SHP77 treated with DMSO at 0.1 percent for 48 hours (cell line): ENCODE results near the gene PRXL2B.
"Not testable (repeated sequence)": the region's sequence is repeated elsewhere in the genome, so short reads cannot be mapped to it uniquely, and the experiment has no call there.

Source experiments
- DNase-seq: peaks from one replicate; lab custom pipeline; 2025; lab: John Stamatoyannopoulos, UW

Gene PRXL2B

GRCh38 chr1:2551544-2551943 is 35.0 kb upstream of the PRXL2B start:
- DNase-seq, result not testable (repeated sequence)

GRCh38 chr1:2552189-2552588 is 34.4 kb upstream of the PRXL2B start:
- DNase-seq, result no peak

- not testable (repeated sequence) for DNase-seq
Measured at GRCh38 chr1:2553076-2553475, 33.5 kb upstream of the PRXL2B start.

DNA sequence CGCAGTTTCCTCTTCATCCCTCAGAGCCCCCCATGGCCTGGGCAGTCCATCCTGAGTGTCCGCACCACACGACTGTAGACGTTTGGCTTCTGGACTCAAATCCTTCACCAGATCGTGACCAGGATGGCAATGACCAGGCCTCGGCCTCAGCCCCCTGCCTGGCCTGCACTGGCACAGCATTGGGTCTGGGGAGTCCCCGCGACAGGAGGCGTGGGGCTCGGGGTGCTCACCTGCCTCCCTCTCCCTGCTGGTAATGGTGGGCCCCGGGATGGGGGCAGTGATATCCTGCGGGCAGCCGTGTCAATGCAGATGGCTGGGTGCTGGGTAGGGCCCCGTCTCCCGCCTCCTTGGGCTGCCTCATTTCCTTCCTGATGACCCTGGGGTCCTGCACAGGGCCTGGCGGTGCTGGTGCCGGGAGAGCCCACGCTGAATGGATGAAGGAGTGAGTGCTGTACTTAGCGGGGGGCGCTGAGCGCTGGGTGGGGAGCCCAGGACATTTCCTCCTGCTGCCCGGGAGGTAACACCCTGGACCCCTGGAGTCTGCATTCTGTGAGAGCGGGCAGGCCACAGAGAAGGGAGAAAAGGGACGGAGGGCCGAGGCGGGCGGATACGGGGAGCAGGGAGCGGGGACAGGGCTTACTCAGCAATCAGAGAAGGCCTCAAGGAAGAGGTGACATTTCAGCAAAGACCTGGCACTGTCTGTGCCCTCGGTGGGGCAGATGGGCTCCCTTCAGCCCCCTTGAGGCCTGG is 32.5 kb upstream of the PRXL2B start:
- no peak for DNase-seq

DNA sequence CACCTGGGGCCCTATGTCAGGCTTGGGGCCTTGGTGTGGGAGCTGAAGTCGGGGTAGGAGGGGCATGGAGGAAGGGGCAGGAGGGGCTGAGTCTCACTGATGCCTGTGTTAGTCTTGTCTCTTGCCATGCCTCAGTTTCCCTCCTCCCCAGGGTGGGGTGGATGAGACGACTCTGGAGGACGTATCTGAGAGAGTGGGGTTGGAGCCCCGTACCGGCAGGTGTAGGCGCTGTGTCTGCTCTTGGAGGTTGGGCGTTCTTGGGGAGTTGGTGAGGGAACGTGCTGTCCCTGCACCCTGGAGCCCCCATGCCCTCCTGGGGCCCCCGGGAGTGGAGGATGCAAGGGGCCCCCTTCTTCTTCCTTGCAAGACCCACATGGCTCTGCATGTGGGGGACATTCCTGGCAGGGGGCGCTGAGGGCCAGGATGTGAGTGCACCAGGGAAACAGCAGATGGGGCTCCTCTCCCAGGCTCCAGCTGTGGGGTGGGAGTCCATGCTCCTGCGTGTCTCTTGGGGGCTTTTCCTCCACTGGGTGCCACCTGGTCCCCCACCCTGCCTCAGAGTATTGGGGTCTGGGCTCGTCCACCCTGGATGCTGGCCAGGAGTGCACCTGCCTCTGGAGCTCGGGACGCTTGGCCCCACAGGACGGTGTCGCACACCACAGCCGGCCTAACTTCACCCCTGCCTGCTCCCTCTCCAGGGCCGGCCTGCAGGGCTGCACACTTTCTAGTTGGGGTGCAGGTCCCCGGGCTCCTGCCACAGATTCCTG is 31.8 kb upstream of the PRXL2B start:
- no peak for DNase-seq

GRCh38 chr1:2555634-2556276 is 30.8 kb upstream of the PRXL2B start:
- DNase-seq, result no peak

DNA sequence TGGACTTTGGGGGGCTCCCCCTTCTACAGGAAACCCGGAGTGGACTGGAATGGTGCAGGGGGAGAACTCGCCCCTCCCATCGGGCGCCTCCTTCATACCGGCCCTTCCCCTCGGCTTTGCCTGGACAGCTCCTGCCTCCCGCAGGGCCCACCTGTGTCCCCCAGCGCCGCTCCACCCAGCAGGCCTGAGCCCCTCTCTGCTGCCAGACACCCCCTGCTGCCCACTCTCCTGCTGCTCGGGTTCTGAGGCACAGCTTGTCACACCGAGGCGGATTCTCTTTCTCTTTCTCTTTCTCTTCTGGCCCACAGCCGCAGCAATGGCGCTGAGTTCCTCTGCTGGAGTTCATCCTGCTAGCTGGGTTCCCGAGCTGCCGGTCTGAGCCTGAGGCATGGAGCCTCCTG is 30.3 kb upstream of the PRXL2B start, which contains the start of gene TNFRSF14:
TNFRSF14 (plus strand) TSS at position 95 of the 401 bp plus-strand sequence; CDS start at position 389, 294 bp downstream.
- no peak for DNase-seq

DNA sequence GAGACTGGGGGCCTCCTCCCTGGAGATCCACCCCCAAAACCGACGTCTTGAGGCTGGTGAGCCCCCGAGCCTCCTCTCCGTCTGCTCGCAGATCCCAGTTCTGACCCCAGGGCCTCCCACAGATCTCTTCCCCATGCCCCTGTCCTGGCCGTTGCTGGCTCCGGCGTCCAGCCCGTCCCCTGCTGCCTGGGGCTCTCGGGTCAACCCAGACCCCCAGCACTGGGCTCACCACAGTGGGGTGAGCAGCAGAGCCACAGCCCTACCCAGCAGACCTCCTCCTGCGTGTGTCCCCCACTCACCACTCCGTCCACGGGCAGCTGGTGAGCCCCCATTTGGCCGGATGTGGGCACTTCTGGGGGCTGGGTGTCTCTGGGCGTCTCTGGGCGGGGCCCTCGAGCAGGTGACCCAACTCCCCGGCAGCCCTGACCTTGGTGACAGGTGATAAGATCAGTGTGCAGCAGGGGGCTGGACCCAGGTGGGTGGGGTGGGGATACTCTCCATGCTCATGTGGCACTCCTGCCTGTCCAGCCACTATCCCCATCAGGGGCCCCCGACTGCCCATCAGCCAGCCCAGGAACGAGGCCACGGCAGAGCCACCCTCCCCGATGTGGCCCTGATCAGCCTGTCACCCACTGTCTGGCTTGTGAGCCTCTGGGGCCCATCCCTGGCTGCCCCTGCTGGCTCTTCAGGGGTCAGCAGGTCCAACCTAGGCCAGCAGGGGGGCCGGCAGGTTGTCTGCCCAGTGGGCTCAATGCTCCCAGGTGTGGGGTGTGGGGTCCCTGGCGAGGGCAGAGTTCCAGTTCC is 29.7 kb upstream of the PRXL2B start:
- DNase-seq, result no peak

DNA sequence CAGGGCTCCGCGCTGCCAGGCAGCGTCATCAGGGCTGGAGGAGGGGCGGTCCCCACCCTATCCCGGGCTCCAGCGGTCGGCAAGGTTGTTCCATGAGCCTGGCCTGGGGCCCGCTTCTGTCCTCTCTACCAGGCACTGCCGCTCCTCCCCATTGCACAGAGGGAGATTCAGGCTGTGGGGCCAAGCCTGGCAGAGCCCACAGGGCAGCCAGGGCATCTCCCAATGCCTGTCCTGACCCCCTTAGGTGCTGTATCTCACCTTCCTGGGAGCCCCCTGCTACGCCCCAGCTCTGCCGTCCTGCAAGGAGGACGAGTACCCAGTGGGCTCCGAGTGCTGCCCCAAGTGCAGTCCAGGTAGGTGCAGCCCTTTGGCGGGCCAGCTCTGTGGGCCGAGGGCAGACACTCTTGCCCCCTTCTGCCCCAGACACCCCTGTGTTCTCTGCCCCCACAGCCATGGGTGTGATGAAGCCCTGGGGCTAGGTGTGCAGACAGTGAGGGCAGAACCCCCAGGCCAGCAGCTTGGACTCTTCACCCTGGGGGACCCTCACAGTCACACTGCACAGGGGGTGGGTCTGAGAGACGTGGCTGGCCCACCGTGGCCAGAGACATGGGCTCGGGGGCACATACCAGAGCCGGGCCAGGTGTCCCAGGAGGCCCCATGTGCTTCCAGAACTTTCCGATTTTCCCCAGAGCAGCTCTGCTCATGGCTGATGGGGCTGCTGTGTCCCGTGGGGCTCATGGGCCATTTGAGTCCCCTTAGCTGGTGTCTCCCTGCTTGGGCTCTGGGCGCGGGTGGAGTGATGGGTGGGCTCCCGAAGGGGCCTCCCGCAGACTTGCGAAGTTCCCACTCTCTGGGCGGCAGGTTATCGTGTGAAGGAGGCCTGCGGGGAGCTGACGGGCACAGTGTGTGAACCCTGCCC is 28.8 kb upstream of the PRXL2B start:
- DNase-seq, result no peak

GRCh38 chr1:2558420-2558819 is 28.2 kb upstream of the PRXL2B start:
- DNase-seq, result no peak

DNA sequence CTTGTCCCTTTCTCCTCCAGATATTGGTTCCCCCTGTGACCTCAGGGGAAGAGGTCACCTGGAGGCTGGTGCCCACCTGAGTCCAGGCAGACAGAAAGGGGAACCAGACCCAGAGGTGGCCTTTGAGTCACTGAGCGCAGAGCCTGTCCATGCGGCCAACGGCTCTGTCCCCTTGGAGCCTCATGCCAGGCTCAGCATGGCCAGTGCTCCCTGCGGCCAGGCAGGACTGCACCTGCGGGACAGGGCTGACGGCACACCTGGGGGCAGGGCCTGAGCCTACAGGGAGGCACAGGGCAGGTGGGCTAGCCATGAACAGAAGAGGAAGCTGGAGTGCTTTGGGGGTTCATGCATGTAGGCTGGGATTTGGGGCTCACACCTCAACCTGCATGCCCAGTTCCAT is 27.7 kb upstream of the PRXL2B start:
- no peak for DNase-seq

DNA sequence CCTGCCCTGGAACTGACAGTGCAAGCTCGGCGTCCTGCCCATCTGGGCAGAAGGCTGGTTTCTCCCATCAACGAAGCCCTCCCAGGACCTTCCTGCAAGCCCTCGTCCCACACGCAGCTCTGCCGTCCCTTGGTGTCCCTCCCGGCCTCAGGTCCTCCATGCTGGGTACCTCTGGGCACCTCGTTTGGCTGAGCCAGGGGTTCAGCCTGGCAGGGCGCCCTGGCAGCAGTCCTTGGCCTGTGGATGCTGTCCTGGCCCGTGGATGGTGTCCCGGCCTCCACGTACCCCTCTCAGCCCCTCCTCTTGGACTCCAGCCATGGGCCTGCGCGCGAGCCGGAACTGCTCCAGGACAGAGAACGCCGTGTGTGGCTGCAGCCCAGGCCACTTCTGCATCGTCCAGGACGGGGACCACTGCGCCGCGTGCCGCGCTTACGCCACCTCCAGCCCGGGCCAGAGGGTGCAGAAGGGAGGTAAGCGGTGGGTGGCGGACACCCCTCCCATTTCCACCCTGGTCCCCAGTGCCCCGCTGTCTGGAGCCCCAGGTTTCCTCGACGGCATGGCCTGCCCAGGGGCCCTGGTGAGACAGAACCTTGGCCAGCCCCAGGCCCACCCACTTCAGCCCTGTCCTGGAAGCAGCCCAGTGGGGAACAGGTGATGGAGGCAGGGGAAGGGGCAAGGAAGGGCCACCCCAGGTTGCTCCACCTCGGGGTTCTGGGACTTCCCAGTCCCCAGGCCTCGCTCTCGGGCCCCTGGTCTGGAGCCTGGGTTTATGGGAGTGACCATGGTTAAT is 26.9 kb upstream of the PRXL2B start:
- no peak for DNase-seq

DNA sequence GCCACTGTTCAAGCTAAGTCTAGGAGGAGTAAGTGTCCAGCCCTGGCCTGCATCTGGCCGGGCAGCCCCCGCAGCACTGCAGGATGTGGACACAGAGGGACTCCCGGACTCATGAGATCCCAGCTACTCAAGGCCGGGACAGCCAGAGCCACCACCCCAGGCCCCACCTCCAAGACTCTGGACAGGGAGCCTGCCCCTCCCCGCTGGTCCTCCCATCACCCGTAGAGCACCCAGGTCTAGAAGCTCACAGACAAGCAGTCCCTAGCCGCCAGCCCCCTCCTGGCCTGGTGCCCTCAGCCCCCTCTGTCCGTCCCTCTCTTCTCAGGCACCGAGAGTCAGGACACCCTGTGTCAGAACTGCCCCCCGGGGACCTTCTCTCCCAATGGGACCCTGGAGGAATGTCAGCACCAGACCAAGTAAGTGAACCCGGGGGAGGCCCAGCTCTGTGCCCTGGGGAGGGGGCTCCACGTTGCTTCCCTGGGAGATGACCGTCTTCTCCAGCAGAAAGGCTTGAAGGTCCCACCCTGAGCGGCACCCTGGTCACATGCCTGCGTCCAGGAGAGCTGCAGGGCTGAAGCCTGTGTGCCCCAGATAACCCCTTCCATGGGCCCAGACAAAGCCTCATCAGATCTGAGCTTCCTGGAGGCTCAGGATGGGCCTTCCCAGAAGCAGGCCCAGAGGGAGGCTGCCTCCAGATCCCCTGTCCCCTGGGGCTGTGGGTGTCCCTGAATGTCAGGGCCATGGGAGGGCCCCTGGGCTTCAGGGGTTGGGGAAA is 26.1 kb upstream of the PRXL2B start:
- DNase-seq, result no peak

DNA sequence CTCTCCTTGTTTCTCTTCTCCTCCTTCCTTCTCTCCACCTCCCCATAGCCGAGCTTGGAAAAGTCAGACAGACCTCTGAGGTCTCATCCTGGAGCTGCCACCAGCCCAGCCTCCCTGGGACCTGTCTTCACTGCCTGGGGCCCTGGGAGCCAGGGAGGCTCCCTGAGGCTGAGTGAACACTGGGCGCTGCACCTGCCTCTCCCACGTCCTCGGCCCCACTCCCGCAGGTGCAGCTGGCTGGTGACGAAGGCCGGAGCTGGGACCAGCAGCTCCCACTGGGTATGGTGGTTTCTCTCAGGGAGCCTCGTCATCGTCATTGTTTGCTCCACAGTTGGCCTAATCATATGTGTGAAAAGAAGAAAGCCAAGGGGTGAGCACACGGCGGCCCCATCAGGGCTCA is 25.1 kb upstream of the PRXL2B start:
- DNase-seq, result no peak

DNA sequence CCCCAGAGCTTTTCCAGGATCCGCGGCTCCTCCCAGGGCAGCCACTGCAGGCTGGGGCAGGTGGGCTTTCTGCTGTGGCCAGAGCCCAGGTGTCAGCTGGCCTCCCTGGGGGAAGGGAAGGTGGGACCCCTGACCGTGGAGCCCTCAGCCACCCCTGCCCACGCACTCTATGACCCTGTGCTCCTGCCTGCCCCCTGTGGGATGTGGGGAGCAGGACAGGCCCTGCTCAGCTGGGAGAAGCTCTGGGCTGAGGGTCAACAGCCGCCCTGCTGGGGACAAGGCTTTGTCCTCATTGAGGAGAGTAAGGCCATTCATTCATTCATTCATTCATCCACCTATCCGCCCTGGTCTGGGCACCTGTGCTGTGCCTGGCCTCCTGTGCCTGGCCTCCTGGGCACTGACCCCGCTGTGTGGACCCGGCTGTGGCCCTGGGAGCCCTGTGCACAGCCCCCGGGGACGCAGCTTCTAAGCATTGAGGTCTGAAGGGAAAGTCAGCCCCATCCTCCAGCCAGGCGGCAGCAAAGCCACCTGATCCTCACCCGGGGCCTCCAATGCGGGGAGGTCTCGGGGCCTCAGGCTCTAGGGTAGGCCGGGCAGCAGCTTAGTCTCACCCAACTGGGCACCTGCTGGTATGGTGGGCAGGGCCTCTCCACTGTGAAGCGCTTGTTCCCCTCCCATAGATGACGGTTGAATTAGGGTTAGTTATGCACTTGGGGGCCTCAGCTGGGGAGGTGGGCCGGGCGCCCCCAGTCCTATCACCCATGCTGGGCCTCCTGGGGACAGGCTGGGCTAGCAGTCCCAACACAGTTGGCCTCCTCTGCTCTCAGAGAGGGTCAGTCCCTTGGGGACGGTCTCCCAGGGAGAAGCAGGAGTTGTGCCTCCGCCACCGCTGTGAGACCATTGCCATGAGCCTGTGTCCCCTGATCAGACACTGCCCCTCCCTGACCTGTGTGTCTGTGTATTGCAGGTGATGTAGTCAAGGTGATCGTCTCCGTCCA is 24.4 kb upstream of the PRXL2B start:
- DNase-seq, result no peak

- DNase-seq, result no peak
Measured at GRCh38 chr1:2563205-2563604, 23.4 kb upstream of the PRXL2B start.

GRCh38 chr1:2564006-2564814 is 22.4 kb upstream of the PRXL2B start:
- no peak for DNase-seq
